Neural cell (in vitro differentiated cells): ENCODE measurements around the gene PEMT. TPM values are rescaled to one million over a fixed set of nuclear protein-coding genes. Genes with fewer than 3 reads are reported as not detected.

Experiments used
- H2AFZ ChIP-seq: fragments of 200-600, 300-800 bp; sonication (generic), shearing (Covaris generic); 2 replicates; pipeline ENCODE4 v1.6.0; 2014; ENCODE audit warnings: low read depth, mild to moderate bottlenecking, antibody characterized with exemption, low read length, moderate library complexity
- H3F3A ChIP-seq: fragments of 200-600 bp; shearing (Covaris generic); 2 replicates; pipeline ENCODE4 v1.6.1; 2016; ENCODE audit warnings: mild to moderate bottlenecking, moderate library complexity, mixed read lengths, antibody characterized with exemption, low read length; ENCODE audit not compliant: insufficient read depth, poor library complexity, severe bottlenecking
- H3K27ac ChIP-seq: fragments of 200-600, 300-800 bp; sonication (generic), shearing (Covaris generic); 2 replicates; pipeline ENCODE4 v1.5.1; 2014; ENCODE audit warnings: mild to moderate bottlenecking, low read length, moderate library complexity
- H3K27me3 ChIP-seq: fragments of 300-800, 200-600 bp; sonication (generic), shearing (Covaris generic); 2 replicates; pipeline ENCODE4 v1.6.0; 2014; ENCODE audit warnings: mild to moderate bottlenecking, low read depth, low read length, moderate library complexity; ENCODE audit not compliant: insufficient read depth
- H3K36me3 ChIP-seq: fragments of 300-800, 200-600 bp; sonication (generic), shearing (Covaris generic); 2 replicates; pipeline ENCODE4 v1.5.1; 2014; ENCODE audit warnings: mild to moderate bottlenecking, antibody characterized with exemption, low read length, moderate library complexity; ENCODE audit not compliant: insufficient read depth
- H3K4me2 ChIP-seq: fragments of 300-800, 200-600 bp; sonication (generic), shearing (Covaris generic); 2 replicates; pipeline ENCODE4 v1.6.0; 2014; ENCODE audit warnings: mild to moderate bottlenecking, low read length
- H3K4me3 ChIP-seq: fragments of 300-800, 200-600 bp; sonication (generic), shearing (Covaris generic); 2 replicates; pipeline ENCODE4 v1.5.1; 2014; ENCODE audit warnings: mild to moderate bottlenecking, low read length, moderate library complexity
- H3K79me2 ChIP-seq: fragments of 200-600 bp; shearing (Covaris generic); replicated peaks from 2 replicates; pipeline ENCODE4 v1.6.0; 2014; ENCODE audit warnings: mild to moderate bottlenecking, low read length, moderate library complexity; ENCODE audit not compliant: insufficient read depth
- H3K9ac ChIP-seq: fragments of 300-800, 200-600 bp; sonication (generic), shearing (Covaris generic); 2 replicates; pipeline ENCODE4 v1.6.1; 2016; ENCODE audit warnings: mild to moderate bottlenecking, low read length, mixed read lengths
- H3K9me2 ChIP-seq: fragments of 200-600 bp; shearing (Covaris generic); 2 replicates; pipeline ENCODE4 v1.6.1; 2016; ENCODE audit warnings: mild to moderate bottlenecking, low read length, mixed read lengths; ENCODE audit not compliant: insufficient read depth
- H3K9me3 ChIP-seq: fragments of 200-600, 300-800 bp; sonication (generic), shearing (Covaris generic); 2 replicates; pipeline ENCODE4 v1.6.1; 2016; ENCODE audit warnings: mild to moderate bottlenecking, mixed run types, low read length, moderate library complexity, mixed read lengths
- H4K20me1 ChIP-seq: fragments of 200-600 bp; shearing (Covaris generic); 2 replicates; pipeline ENCODE4 v1.6.1; 2016; ENCODE audit warnings: mild to moderate bottlenecking, mixed run types; ENCODE audit not compliant: insufficient read depth
- CTCF ChIP-seq: fragments of 450-650 bp; IDR thresholded peaks from 2 replicates; pipeline ENCODE4 v1.5.1; 2014; ENCODE audit warnings: antibody characterized with exemption, mild to moderate bottlenecking, moderate library complexity; ENCODE audit not compliant: poor library complexity, severe bottlenecking
- EP300 ChIP-seq: fragments of 450-650 bp; conservative IDR thresholded peaks from 2 replicates; pipeline ENCODE4 v1.6.1; 2014; ENCODE audit warnings: antibody characterized with exemption, mild to moderate bottlenecking, moderate library complexity; ENCODE audit not compliant: poor library complexity, severe bottlenecking
- EZH2 ChIP-seq: fragments of 200-600, 300-800 bp; shearing (Covaris generic), sonication (generic); IDR thresholded peaks from 2 replicates; pipeline ENCODE4 v1.6.1; 2014; ENCODE audit warnings: antibody characterized with exemption, low read length, borderline replicate concordance, mild to moderate bottlenecking; ENCODE audit not compliant: insufficient read depth, poor library complexity, severe bottlenecking
- MXI1 ChIP-seq: fragments of 450-650 bp; conservative IDR thresholded peaks from 2 replicates; pipeline ENCODE4 v1.6.1; 2014; ENCODE audit warnings: antibody characterized with exemption, mild to moderate bottlenecking; ENCODE audit not compliant: poor library complexity, severe bottlenecking
- POLR2AphosphoS5 ChIP-seq: IDR thresholded peaks from 2 replicates; pipeline ENCODE4 v1.6.1; 2012
- RAD21 ChIP-seq: fragments of 450-650 bp; conservative IDR thresholded peaks from 2 replicates; pipeline ENCODE4 v1.6.1; 2014; ENCODE audit warnings: antibody characterized with exemption, mild to moderate bottlenecking, moderate library complexity
- REST ChIP-seq: IDR thresholded peaks from 2 replicates; pipeline ENCODE4 v1.6.1; 2012; ENCODE audit warnings: borderline replicate concordance
- SMC3 ChIP-seq: fragments of 450-650 bp; conservative IDR thresholded peaks from 2 replicates; pipeline ENCODE4 v1.6.1; 2014; ENCODE audit warnings: antibody characterized with exemption, mild to moderate bottlenecking, moderate library complexity; ENCODE audit not compliant: poor library complexity
- TAF1 ChIP-seq: IDR thresholded peaks from 2 replicates; pipeline ENCODE4 v1.6.1; 2012; ENCODE audit warnings: low read depth
- polyA plus RNA-seq: library from polyadenylated mRNA; depleted of rRNA; stranded (reverse); fragments of >200 nt; gene quantifications from 2 replicates; pipeline ENCODE4 v1.2.3, GENCODE V29; 2014

Gene PEMT
- polyA plus RNA-seq, 1 donor from 2014 or later: 71.7 TPM

GRCh38 chr17:17605729-17606088 lies 14.2 kb upstream of the PEMT start:
- Histone ChIP-seq H3K27ac (no peak overlapping the region), H3K9me2 (no peaks in the 10 kb centered on the region), H4K20me1 (no peaks in the 10 kb centered on the region), H2AFZ (no peak overlapping the region), H3K36me3 (no peaks in the 10 kb centered on the region), H3K4me2 (no peak overlapping the region), H3K9me3 (no peaks in the 10 kb centered on the region), H3F3A (no peaks in the 10 kb centered on the region), H3K4me3 (no peak overlapping the region), H3K27me3 (no peaks in the 10 kb centered on the region), H3K79me2 (no peaks in the 10 kb centered on the region), H3K9ac (no peak overlapping the region)
- TF ChIP-seq TAF1: no peak
- no peak for TF ChIP-seq EP300
- TF ChIP-seq RAD21: no peak
- TF ChIP-seq POLR2AphosphoS5: peak; percentile 27

GRCh38 chr17:17605083-17605728 lies 13.7 kb upstream of the PEMT start:
- Histone ChIP-seq H3K27me3 (no peaks in the 10 kb centered on the region), H3K27ac (no peak overlapping the region), H2AFZ (no peak overlapping the region), H3K9ac (no peak overlapping the region), H3K4me2 (no peak overlapping the region), H3K79me2 (no peaks in the 10 kb centered on the region), H3K9me2 (no peaks in the 10 kb centered on the region), H3F3A (no peaks in the 10 kb centered on the region), H4K20me1 (no peaks in the 10 kb centered on the region), H3K36me3 (no peaks in the 10 kb centered on the region), H3K4me3 (no peak overlapping the region), H3K9me3 (no peaks in the 10 kb centered on the region)
- no peak for TF ChIP-seq EZH2
- no peak for TF ChIP-seq MXI1
- TF ChIP-seq TAF1: no peak
- no peak for TF ChIP-seq EP300

GRCh38 chr17:17603895-17604225 lies 12.4 kb upstream of the PEMT start:
- no peaks in the 10 kb centered on the region for H3K79me2 ChIP-seq

More at GRCh38 chr17:17603895-17604225, 12.4 kb upstream of the PEMT start:
- Histone ChIP-seq H3K9ac (peak overlapping the region; percentile 66), H4K20me1 (no peaks in the 10 kb centered on the region), H3K9me2 (no peaks in the 10 kb centered on the region), H3K27me3 (no peaks in the 10 kb centered on the region), H3K4me3 (peak overlapping the region; percentile 55), H2AFZ (peak overlapping the region; percentile 47), H3K4me2 (no peak overlapping the region), H3K9me3 (no peaks in the 10 kb centered on the region), H3F3A (no peaks in the 10 kb centered on the region), H3K36me3 (no peaks in the 10 kb centered on the region), H3K27ac (peak overlapping the region; percentile 90)
- TF ChIP-seq REST (no peak), MXI1 (no peak), RAD21 (no peak), POLR2AphosphoS5 (no peak), EZH2 (no peak), SMC3 (no peak), TAF1 (no peak), EP300 (no peak), CTCF (no peak)
